ENCODE results near the gene KLHDC3.
"Not testable (repeated sequence)": the region's sequence is repeated elsewhere in the genome, so short reads cannot be mapped to it uniquely, and the experiment has no call there.

Gene KLHDC3

DNA sequence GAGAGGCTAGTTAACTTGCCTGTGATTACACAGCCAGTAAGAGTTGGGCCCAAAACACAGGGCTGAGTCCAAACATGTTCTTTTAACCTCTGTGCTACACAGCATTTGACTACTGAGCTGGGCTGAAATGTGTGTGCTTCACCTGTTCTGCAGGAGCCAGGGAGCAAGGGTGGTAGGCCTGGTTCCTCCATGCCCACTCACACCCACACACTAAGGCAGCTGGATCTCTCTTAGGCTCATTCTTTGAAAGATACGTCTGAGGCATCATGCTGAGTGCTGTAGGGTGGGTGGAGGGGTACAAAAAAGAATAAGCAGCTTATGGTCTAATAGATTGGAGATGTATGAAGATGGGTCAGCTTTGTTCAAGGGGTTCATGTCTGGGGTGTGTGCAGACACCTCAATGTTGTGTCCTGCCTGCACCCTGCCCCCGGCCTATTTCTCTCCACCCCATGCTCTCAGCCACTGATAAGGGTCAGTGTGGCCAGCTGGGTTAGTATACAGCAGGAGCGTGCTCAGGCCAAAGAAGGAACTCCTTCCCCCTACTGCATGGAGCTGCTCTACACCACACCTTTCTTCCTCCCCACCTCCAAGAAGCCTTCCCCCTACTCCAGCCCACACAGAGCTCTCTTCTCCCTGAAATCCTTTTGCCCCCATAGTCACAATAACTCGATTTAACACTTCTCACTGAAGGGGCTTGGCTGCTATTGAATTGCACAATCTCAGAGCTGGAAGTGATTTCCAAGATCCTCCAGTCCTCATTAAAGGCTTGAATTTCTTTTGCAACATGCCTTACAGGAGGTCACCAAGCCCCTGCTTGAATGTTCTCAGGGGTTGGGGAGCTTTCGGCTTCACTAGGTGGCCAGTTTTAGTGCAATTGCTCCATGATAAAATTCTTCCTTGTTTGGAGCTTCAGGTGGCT, 26.3 kb upstream of the KLHDC3 start:
- no peak for DNase-seq (ENCODE audit: low read depth, low spot score)

DNA sequence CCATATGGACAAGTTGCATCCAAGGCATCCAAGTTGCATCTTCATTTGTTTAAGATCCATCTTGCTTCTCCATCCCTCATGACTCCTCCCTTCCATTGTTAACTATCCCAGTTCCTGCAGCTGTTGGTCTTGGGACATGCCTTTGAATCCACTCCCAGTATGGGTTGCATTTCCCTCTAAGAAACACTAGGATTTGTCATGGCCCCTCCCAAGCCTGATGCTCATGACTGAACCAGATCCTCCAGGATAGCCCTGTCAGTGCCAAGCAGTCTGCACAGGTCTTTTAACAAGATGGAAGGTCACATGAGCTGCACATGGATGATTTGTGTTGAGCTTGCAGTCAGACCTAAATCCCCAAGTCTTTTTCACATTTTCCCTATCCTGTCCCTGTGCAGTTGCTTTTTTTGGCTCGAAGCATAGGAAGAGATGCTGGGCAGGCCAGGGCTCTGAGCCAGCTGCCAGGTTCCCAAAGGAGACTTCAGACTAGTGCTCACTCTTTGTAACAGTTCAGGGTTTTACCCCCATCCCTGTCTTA, 25.5 kb upstream of the KLHDC3 start:
- no peak for DNase-seq (ENCODE audit: low read depth, low spot score)

DNA sequence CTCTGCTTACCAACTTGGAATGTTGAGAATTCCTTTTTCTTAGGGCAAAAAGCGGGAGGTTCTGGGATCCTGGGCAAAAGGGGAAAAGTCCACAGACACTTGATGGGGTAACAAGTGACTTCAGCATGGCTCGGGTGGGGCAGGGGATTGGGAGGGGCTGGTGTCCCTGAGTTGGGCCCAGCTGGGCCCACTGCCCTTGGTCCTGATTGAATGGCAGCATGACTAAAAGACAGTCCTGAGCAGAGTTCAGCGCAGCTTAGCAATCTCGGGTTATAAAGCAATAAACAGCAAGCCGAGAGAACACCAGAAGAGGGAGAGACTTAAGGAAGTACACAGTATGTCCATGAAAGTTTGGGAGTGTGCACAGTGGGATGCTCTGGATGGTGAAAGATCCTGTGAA, 24.1 kb upstream of the KLHDC3 start:
- DNase-seq (ENCODE audit: low read depth, low spot score): no peak

DNA sequence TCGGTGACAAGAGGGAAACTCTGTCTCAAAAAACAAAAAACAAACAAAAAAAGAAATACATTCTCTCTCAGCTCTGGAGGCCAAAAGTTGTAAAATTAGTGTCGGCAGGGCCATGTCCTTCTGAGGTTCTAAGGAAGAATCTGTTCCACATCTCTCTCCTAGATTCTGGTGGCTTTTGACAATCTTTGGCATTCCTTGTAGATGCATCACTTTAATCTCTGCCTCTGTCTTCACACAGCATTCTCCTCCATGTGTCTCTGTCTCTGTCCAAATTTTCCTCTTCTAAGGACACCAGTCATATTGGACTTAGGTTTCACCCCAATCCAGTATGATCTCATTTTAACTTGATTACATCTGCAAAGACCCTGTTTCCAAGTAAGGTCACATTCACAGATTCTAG, 20.6 kb upstream of the KLHDC3 start:
- no peak for DNase-seq (ENCODE audit: low read depth, low spot score)

DNA sequence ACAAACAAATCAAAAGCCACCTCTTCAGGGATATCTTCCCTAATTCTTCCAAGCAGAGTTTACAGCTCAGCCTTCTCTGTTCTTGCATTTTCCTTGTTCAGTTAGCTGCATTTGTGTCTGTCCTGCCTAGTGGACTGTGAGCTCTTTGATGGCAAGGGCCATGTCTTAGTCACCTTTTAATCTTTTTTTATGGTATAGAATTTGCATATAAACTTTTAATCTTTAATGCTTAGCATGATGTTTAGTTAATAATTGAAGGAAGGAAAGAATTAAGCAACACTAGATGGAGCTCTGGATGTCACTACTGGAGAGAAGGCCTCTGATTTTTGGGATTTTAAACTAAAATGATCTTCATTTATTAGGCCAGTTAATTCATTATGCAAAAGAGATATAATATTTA, 17.5 kb upstream of the KLHDC3 start:
- DNase-seq (ENCODE audit: low read depth, low spot score): no peak

DNA sequence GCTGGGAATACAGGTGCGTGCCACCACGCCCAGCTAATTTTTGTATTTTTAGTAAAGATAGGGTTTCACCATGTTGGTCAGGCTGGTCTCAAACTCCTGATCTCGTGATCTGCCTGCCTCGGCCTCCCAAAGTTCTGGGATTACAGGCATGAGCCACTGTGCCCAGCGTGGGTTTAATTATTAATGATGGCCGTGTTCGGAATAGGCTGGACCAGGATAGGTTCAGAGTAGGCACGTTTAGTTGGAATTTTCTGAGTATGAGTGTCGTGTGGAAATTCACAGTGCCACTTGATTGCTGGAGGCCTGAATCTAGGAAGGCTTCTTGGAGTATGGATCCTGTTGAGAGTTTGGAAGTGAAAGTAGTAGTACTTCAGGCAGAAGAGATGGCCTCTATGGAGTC, 15.8 kb upstream of the KLHDC3 start:
- DNase-seq (ENCODE audit: low read depth, low spot score): not testable (repeated sequence)

DNA sequence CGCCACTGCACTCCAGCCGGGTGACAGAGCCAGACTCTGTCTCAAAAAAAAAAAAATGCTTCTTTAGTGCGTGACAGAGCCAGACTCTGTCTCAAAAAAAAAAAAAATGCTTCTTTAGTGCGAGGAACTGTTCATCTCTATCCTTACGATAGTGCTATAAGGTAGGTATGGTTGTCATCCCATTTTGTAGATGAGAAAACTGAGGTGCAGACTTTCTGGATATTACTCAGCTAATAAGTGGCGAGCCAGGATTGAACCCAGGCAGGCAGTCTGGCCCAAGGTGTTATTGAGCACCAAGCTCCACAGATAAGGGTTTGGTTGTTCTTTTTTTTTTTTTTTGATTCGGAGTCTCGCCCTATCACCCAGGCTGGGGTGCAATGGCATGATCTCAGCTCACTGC, 12.2 kb upstream of the KLHDC3 start:
- DNase-seq (ENCODE audit: low read depth, low spot score): no peak

DNA sequence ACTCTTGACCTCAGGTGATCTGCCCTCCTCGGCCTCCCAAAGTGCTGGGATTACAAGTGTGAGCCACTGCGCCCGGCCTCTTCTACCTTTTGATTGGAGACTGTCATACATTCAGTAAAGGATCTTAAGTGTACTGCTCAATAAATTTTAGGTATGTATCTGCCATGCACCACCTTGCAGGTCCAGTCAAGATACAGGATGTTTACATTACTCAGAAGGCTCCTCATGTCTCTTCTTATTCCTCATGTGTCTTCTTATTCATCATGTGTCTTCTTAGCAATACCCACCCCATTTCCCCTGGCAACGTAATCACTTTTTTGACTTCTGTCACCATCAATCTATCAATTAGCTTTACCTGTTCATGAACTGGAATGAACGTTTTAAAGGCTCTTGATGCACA, 8.2 kb upstream of the KLHDC3 start:
- DNase-seq (ENCODE audit: low read depth, low spot score): no peak

DNA sequence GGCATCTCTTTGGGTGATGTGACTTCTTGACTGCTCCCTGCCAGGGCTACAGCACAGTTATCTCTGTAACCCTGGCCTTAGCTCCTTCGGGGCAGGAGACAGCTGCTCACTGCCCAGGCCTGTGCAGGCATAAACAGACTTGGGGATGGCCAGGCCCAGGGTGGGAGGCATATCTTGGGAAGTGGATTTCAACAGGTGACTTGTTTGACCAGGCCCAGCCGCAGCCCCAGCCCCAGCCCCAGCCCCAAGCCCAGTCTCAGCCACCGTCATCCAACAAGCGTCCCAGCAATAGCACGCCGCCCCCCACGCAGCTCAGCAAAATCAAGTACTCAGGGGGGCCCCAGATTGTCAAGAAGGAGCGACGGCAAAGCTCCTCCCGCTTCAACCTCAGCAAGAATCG, 7.8 kb upstream of the KLHDC3 start:
- DNase-seq (ENCODE audit: low read depth, low spot score): no peak

DNA sequence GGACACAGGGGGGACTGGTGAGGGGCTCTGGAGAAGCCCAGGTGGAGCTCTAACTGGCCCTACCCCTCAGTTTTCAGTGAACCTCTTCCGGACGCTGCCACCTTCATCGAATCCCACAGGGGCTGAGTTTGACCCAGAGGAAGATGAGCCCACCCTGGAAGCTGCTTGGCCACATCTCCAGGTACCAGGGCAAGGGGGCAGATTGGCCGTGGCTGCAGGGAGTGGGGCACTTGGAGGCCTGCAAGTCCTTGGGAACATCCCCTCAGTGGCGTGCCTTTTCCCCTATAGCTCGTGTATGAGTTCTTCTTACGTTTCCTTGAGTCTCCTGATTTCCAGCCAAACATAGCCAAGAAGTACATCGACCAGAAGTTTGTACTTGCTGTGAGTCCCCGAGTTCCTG, 6.9 kb upstream of the KLHDC3 start:
- no peak for DNase-seq (ENCODE audit: low read depth, low spot score)

DNA sequence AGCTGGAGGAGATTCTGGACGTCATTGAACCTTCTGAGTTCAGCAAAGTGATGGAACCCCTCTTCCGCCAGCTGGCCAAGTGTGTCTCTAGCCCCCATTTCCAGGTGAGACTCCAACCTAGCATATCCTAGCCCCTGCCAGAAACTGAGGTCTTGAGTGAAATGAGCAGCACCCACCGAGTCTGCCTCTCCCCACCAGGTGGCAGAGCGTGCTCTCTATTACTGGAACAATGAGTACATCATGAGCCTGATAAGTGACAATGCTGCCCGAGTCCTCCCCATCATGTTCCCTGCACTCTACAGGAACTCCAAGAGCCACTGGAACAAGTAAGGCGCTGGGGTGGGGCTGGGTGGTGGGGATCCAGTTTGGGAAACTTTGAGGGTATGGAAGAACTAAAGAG, 4.9 kb upstream of the KLHDC3 start:
- DNase-seq (ENCODE audit: low read depth, low spot score): no peak

DNA sequence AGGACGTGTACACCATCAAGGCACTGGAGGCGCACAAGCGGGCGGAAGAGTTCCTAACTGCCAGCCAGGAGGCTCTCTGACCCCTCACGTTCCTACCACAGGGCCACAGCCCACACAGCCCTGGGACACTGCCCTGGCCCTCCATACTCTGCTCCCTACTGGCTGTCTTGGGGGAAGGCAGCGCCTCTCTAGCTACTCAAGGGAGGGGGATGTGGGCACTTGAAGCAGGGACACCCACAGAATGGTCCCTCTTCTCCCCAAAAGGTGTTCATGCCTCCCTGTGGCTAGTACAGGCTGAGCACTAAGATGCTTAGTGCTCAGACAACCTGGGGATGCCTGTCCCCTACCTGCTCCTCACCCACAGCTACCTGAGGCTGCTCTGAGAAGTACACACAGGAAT, 2.8 kb upstream of the KLHDC3 start:
- DNase-seq (ENCODE audit: low read depth, low spot score): no peak

DNA sequence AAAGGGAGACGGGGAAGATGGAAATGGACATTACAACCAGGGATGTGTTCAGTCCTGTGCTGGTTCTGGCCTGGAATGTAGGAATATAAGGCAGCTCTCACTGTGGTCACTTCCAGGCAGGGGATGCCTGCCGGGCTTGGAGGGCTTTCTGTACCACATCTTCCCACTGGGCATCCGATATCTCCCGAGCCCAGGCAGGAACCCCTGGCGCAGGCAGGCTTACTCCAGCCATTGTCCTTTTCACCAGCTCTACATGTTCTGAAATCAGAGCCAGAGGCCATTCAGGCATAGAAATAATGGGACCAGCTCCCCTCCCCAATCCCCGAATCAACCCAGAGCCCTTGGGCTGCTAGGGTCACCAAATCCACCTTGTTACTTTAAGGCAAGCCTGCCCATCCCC, 1.7 kb upstream of the KLHDC3 start:
- DNase-seq (ENCODE audit: low read depth, low spot score): no peak

DNA sequence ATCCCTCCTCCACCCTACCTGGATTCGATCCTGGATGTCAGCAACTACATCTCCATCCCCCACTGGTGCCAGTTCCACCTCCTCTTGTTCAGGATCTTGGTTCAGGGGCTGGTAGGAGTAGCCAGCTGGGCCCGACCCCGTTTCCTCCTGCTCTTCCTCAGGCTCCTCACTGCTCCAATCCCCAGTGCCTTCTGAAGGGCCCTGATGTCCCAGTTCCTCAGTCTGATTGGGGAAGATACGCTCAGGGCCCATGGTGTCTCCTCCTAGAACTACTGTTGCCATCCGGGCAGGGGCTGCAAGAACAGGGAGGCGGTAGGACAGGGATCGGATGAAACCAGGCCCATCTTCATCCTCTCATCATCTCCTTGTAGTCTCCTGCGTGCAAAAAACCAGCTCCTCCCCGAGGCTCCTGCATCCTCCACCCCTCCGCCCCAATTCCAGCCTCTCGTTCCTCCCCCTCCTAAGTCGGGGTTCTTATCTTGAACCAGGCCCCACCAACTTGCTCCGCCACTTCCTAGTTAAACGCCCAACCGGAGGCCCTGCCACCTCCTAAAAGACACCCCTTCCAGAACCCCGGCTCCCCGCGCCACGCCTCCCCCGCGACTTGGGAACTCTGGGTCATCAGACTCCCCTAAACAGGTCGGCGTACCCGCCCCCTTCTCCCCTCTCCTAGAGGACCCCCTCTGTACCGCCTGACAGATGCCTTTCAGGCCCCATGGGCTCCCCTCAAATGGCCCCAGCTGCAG, 779 bp upstream of the KLHDC3 start:
- DNase-seq (ENCODE audit: low read depth, low spot score): no peak

DNA sequence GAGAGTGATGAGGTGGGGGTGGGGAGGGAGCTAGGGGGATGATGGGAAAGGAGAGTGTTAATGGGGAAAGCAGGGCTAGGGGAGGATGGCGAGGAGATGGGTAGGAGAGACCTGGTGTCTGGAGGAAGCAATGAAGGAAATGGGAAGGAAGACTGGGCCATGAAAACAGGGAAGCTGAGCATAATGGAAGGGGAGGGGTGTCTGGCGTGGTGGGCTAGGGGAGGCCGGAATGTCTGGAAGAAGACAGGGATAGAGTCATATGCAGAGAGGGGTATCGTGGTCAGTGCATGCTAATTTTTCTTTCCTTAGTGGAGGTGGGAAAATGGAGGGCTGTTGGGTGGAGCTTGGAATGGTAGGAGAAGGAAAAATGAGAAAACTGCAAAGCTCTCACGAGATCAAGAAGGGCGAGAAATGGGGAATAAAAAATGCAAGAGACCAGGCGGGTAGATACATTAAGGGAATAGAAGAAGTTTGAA, 423 bp downstream of the KLHDC3 start:
- DNase-seq (ENCODE audit: low read depth, low spot score): no peak

DNA sequence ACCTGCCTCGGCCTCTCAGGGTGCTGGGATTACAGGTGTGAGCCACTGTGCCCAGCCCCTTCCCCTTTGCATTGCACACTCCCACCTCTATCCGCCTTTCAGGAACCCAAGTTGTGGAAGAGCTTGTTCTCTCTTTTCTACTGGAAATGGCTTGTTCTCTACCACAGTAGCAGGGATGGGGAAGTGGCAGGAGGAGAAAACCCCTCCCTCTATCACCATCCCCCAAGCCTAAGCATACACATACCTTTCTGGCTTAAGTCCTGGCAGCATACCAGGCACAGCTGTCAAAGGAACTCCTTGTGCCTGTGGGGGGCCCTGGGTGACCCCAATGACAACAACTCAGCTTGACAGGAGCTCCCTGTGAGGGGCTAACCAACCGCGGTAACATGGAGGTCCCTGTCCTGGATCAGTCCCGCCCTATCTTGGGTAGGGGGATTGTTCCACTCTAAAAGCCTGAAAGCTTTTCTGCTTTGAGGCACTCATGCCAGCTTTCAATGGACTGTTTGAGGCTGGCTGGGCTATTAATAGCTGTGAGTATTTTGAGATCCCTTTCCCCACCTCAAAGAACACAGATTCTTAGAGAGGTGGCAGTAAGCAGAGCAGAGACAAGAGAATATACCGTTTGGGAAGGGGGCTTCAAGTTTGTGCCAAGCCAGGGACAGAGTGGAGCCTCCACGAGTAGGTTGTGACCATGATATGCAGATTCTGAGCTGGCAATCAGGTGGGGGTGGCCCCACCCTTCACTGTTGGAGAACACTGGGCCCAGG, 2.3 kb downstream of the KLHDC3 start:
- no peak for DNase-seq (ENCODE audit: low read depth, low spot score)

DNA sequence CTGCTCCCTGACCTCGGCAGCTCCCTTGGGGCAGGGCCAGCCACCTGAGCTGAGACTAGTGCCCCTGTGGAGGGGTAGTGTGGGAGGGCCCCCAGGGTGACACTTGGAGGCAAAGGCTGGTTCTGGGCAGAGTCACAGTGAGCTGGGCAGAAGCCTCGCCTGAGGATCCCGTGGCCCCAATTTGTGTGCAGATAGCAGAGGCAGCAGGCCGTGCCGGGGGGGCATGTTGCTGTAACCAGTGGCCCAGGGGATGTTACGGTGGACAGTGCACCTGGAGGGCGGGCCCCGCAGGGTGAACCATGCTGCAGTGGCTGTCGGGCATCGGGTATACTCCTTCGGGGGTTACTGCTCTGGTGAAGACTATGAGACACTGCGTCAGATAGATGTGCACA, 2.9 kb downstream of the KLHDC3 start:
- DNase-seq (ENCODE audit: low read depth, low spot score): no peak

DNA sequence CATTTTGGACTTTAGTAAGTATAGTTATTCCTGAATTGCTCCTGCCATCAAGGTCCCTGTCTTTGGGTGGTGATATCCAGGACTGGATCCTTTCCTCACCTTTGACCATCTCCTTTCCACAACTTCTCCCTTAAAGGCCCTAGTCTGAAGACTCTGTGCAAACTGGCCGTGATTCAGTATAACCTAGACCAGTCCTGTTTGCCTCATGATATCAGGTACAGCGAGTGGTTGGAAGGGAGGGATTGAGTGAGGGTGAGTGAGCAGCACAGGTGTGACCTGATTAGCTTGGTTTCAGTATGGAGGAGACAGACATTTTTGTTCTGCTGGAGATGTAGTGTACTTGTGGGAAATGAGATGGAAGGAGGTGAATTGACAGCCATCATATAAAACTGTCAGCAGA, 5.1 kb downstream of the KLHDC3 start:
- DNase-seq (ENCODE audit: low read depth, low spot score): no peak

DNA sequence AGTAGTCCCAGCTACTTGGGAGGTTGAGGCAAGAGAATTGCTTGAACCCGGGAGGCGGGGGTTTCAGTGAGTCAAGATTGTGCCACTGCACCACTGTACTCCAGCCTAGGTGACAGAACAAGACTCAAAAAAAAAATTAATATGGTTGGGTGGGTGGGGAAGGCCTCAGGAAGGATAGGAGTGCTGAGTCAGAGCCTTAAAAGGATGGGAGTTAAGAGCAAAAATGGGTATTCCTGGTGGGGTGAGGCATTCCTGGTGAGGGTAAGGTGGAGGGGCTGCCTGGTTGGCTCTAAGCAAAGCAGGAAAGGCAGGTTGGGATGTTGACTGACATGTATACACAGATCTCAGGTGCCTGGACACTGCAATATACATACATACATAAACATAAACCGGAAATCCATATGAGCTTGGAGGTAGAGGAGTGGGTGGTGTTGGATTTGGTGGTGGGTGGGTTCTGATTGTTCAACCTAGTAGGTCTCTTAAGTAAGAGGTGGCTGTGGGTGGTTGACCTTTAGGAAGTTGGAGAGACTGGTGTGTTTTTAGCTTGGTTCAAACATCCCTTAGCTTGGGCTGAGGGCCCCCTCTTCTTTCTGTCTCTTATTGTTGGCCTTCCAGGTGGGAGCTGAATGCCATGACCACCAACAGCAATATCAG, 6.1 kb downstream of the KLHDC3 start:
- DNase-seq (ENCODE audit: low read depth, low spot score): no peak

DNA sequence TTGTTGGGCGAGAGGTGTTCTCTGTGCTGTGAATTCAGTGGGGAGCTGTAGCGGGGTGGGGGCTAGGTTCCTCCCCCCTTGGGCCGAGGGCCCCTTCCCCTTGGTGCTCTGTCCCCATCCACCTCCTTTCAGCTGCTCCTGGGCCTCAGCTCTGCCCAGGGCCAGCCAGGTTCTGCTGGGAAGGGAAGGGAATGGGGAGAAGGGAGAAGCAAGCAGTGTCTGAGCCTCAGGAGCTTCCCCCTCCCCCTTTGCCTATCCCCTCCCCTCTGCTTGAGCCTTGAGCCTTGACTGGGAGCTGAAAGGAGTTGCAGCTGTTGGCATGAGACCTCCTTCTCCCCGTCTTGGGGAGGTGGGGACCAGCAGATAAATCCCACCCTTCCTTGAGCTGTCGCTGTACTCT, 6.8 kb downstream of the KLHDC3 start:
- DNase-seq (ENCODE audit: low read depth, low spot score): no peak

DNA sequence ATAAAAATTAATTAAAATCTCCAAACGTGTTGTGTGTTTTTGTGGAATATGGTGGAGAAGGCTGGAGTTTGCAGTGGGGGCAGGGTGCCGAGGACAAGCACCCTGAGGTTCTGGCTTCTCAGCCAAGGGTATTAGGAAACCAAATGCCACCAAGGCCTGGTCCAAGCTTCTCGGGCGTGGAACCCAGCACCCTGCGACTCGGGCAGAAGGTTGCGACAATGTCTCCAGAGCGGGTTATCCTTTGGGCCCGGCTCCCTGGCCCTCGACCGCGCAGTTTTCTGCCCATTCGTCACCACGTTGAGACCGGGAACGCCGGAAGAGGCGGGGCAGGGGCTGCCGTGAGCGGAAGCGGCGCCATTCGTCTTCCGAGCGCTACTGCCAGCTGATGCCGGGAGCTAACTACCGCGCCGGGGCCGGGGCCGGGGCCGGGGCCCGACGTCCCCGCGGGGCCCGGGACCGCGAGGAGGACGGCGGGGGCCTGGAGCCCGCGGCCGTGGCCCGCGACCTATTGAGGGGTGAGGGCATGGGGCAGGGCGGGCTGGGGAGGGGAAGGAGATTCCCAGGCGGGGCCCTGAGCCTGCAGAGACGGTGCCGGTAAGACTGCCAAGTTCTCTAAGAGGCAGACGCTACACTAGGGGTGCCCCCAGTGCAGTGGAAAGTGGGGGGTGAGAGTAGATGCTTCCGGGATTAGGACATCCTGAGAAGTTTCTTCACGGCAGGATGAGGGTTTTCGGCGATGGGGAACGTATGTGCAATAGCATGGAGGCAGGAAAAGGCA, 7.4 kb downstream of the KLHDC3 start, which contains the start of gene RRP36:
Gene RRP36 (plus strand): TSS at position 354 of the 778 bp plus-strand sequence. CDS start 32 bp downstream, at position 386.
- DNase-seq (ENCODE audit: low read depth, low spot score): no peak

Data from iPS DF 19.7 (cell line).